GM13977 (cell line): Measurements from ENCODE around the gene PYGO2.

Experiments
- DNase-seq: peaks from one replicate; pipeline ENCODE4 v3.0.0; 2012; ENCODE audit warnings: low spot score
- in situ Hi-C: fragments of 300-500 bp; cut with MboI; formaldehyde crosslinking; loops from one replicate; pipeline ENCODE4 v1.12.0; 2022; ENCODE audit warnings: low sequenced_read_pairs, low pct_unique_long_range_greater_than_20kb, mixed read lengths, inconsistent platforms; ENCODE audit not compliant: unreplicated experiment
- TF ChIP-seq, protein P1 (sequence below): IDR thresholded peaks from 2 replicates; pipeline ENCODE4 v1.5.1; 2012; ENCODE audit warnings: mild to moderate bottlenecking, control low read depth; ENCODE audit not compliant: insufficient read depth; ENCODE audit errors: extremely low read depth, missing control alignments

PYGO2 gene

GRCh38 chr1:154974102-154974807, 12.7 kb upstream of the PYGO2 start, which contains the start of gene CKS1B:
Gene CKS1B (plus strand): TSS chr1:154974681. CDS start chr1:154974746, 65 bp downstream.
- peak; percentile 95 for DNase-seq
- in situ Hi-C loops, result no loop called here
- TF ChIP-seq, protein P1, sequence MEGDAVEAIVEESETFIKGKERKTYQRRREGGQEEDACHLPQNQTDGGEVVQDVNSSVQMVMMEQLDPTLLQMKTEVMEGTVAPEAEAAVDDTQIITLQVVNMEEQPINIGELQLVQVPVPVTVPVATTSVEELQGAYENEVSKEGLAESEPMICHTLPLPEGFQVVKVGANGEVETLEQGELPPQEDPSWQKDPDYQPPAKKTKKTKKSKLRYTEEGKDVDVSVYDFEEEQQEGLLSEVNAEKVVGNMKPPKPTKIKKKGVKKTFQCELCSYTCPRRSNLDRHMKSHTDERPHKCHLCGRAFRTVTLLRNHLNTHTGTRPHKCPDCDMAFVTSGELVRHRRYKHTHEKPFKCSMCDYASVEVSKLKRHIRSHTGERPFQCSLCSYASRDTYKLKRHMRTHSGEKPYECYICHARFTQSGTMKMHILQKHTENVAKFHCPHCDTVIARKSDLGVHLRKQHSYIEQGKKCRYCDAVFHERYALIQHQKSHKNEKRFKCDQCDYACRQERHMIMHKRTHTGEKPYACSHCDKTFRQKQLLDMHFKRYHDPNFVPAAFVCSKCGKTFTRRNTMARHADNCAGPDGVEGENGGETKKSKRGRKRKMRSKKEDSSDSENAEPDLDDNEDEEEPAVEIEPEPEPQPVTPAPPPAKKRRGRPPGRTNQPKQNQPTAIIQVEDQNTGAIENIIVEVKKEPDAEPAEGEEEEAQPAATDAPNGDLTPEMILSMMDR, result no peak

DNA sequence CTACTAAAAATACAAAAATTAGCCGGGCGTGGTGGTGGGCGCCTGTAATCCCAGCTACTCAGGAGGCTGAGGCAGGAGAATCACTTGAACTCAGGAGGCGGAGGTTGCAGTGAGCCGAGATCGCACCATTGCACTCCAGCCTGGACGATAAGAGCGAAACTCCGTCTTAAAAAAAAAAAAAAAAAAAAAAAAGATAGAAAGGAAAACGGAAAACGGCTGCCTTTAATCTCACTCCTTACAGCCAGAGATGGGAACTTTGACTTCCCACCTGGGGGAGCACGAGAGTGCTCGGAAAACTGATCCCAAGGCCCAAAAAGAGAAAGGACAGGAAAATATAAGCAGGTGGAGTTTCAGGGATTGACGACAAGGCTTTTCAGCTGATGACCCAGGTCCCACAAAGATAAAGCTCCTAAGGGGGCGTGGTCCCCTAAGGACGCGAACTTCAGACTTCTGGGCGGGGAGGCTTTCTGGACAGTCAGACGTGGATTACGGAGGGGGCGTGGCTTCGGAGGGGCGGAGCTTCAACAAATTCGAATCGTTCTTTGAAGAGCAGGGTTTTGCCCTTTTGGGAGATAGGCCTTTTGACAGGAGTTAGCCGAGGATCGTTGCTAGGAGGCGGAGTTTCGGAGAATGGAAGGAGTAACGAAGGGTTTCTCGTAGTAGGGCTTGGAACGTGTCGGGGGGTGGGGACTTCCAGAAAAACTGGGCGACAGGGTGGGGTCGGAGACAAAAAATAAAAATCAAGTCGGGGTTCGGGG, 11.9 kb upstream of the PYGO2 start:
- TF ChIP-seq, protein P1, result no peak
- in situ Hi-C loops, result no loop called here
- peak; percentile 90 for DNase-seq

- in situ Hi-C loops, result no loop called here
- TF ChIP-seq, protein P1, result no peak
- DNase-seq, result no peak
Measured at GRCh38 chr1:154972517-154973343, 11.1 kb upstream of the PYGO2 start.

DNA sequence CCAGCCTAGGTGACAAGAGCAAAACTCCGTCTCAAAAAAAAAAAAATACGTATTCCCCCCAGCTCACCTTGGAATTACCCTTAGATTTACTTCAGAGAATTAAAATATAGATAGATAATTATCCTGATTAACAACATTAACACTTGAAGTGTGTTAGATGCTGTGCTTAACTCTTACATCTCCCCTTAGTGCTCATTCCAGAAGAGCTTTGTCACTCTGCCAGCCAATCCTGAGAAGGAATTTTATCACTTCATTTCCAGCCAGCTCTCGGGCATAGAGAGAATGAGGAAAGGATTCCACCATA, 10.6 kb upstream of the PYGO2 start:
- TF ChIP-seq, protein P1, result no peak
- in situ Hi-C loops, result no loop called here
- no peak for DNase-seq

GRCh38 chr1:154971341-154971998, 9.9 kb upstream of the PYGO2 start:
- TF ChIP-seq, protein P1, result no peak
- in situ Hi-C loops, result no loop called here
- DNase-seq, result no peak
